SK-N-SH (cell line): Measurements from ENCODE around the gene TBC1D8. TPM values are rescaled to one million over a fixed set of nuclear protein-coding genes. Genes with fewer than 3 reads are reported as not detected.

Source experiments
- CTCF ChIA-PET: fragments of 300-600, 350-600 bp; formaldehyde crosslinking; extraction: SDS; loops from one replicate; lab custom pipeline; 2021; lab: Yijun Ruan, JAX
- POLR2A ChIA-PET: fragments of 350-600 bp; sonication (Branson Sonifier 250); formaldehyde crosslinking; extraction: SDS; loops from one replicate; lab custom pipeline; 2020; ENCODE audit warnings: antibody characterized with exemption, inconsistent platforms; lab: Yijun Ruan, JAX
- DNase-seq: peaks from one replicate; pipeline ENCODE4 v3.0.0; 2012
- H2AFZ ChIP-seq: fragments of 200-600 bp; sonication (generic); 2 replicates; pipeline ENCODE4 v1.8.1; 2016; ENCODE audit warnings: antibody characterized with exemption, mild to moderate bottlenecking, low read depth
- H3F3A ChIP-seq: fragments of 200-600 bp; sonication (generic); replicated peaks from 2 replicates; pipeline ENCODE3; 2016; ENCODE audit warnings: antibody characterized with exemption, mild to moderate bottlenecking; ENCODE audit not compliant: insufficient read depth
- H3K27ac ChIP-seq, 2 experiments: fragments of 200-500 bp in 1 of 2; fragments of 200-600 bp in 1 of 2; sonication (Bioruptor generic) in 1 of 2; sonication (generic), shearing (Covaris generic) in 1 of 2; 2 replicates each; pipeline versions ENCODE4 v1.5.1 to v1.6.1; 2014 to 2016; ENCODE audit warnings: low read depth in 2 of 2, inconsistent platforms in 1 of 2, low read length in 1 of 2, mild to moderate bottlenecking in 1 of 2, mixed read lengths in 1 of 2
- H3K27me3 ChIP-seq: fragments of 200-600 bp; sonication (generic), shearing (Covaris generic); 2 replicates; pipeline ENCODE4 v1.6.1; 2016; ENCODE audit warnings: mixed run types; ENCODE audit not compliant: insufficient read depth
- H3K36me3 ChIP-seq, 2 experiments: fragments of 200-500 bp in 1 of 2; fragments of 200-600 bp in 1 of 2; sonication (Bioruptor generic) in 1 of 2; sonication (generic) in 1 of 2; replicated peaks in 1 of 2; 2 replicates each; pipeline versions ENCODE3 to v1.5.1; 2014 to 2016; ENCODE audit warnings: low read length in 1 of 2, mild to moderate bottlenecking in 1 of 2; ENCODE audit not compliant: insufficient read depth in 2 of 2, control insufficient read depth in 1 of 2
- H3K4me1 ChIP-seq, 2 experiments: fragments of 200-500 bp in 1 of 2; fragments of 200-600 bp in 1 of 2; sonication (Bioruptor generic) in 1 of 2; sonication (generic), shearing (Covaris generic) in 1 of 2; 2 replicates each; pipeline versions ENCODE4 v1.5.1 to v1.6.1; 2014 to 2016; ENCODE audit warnings: low read depth in 1 of 2, low read length in 1 of 2, mixed run types in 1 of 2; ENCODE audit not compliant: insufficient read depth in 2 of 2, control insufficient read depth in 1 of 2
- H3K4me2 ChIP-seq: fragments of 200-600 bp; sonication (generic), shearing (Covaris generic); 2 replicates; pipeline ENCODE4 v1.6.1; 2017; ENCODE audit warnings: mixed run types
- H3K4me3 ChIP-seq, 2 experiments: fragments of 200-500 bp in 1 of 2; fragments of 200-600 bp in 1 of 2; sonication (Bioruptor generic) in 1 of 2; sonication (generic), shearing (Covaris generic) in 1 of 2; 2 replicates each; pipeline versions ENCODE4 v1.5.1 to v1.8.1; 2014 to 2016; ENCODE audit warnings: low read depth in 2 of 2, inconsistent platforms in 1 of 2, low read length in 1 of 2, mild to moderate bottlenecking in 1 of 2, mixed read lengths in 1 of 2, moderate library complexity in 1 of 2
- H3K79me2 ChIP-seq: fragments of 200-600 bp; sonication (generic); 2 replicates; pipeline ENCODE4 v1.8.1; 2017; ENCODE audit warnings: mild to moderate bottlenecking; ENCODE audit not compliant: insufficient read depth
- H3K9ac ChIP-seq: fragments of 200-600 bp; sonication (generic); 2 replicates; pipeline ENCODE4 v1.6.1; 2017; ENCODE audit warnings: mixed run types
- H3K9me2 ChIP-seq: fragments of 200-600 bp; sonication (generic); 2 replicates; pipeline ENCODE4 v1.6.1; 2017; ENCODE audit warnings: mixed run types
- H3K9me3 ChIP-seq: fragments of 200-600 bp; sonication (generic); 2 replicates; pipeline ENCODE4 v1.6.1; 2017; ENCODE audit warnings: mixed run types, mild to moderate bottlenecking, moderate library complexity
- H4K20me1 ChIP-seq: fragments of 200-600 bp; sonication (generic); 2 replicates; pipeline ENCODE4 v1.6.1; 2017; ENCODE audit warnings: mild to moderate bottlenecking, mixed run types; ENCODE audit not compliant: insufficient read depth
- CHD2 ChIP-seq: fragments of 150-350 bp; IDR thresholded peaks from 2 replicates; pipeline ENCODE4 v1.6.1; 2018; ENCODE audit warnings: low read length; ENCODE audit not compliant: partially characterized antibody
- ELF1 ChIP-seq: IDR thresholded peaks from 2 replicates; pipeline ENCODE4 v1.4.0; 2012
- GABPA ChIP-seq: IDR thresholded peaks from 2 replicates; pipeline ENCODE4 v1.4.0; 2012; ENCODE audit warnings: low read depth, mild to moderate bottlenecking
- GATA2 ChIP-seq: sonication (generic); formaldehyde crosslinking; IDR thresholded peaks from 2 replicates; pipeline ENCODE4 v1.5.0; 2020; ENCODE audit warnings: mild to moderate bottlenecking, missing genetic modification reagents
- NFIC ChIP-seq: IDR thresholded peaks from 2 replicates; pipeline ENCODE4 v1.4.0; 2012; ENCODE audit warnings: borderline replicate concordance
- POLR2AphosphoS5 ChIP-seq: IDR thresholded peaks from 2 replicates; pipeline ENCODE4 v1.6.1; 2012; ENCODE audit warnings: low read depth, low read length
- RAD21 ChIP-seq: IDR thresholded peaks from 2 replicates; pipeline ENCODE4 v1.6.1; 2012; ENCODE audit warnings: mild to moderate bottlenecking, low read length
- RFX5 ChIP-seq: IDR thresholded peaks from 2 replicates; pipeline ENCODE4 v1.6.1; 2012; ENCODE audit warnings: mild to moderate bottlenecking, improper control_type of control experiment, low read length
- SMC3 ChIP-seq: IDR thresholded peaks from 2 replicates; pipeline ENCODE4 v1.6.1; 2012; ENCODE audit warnings: low read depth, low read length, improper control_type of control experiment
- TAF1 ChIP-seq: IDR thresholded peaks from 2 replicates; pipeline ENCODE4 v1.6.1; 2012; ENCODE audit warnings: low read depth, mild to moderate bottlenecking, low read length, moderate library complexity, borderline replicate concordance
- YY1 ChIP-seq: IDR thresholded peaks from 2 replicates; pipeline ENCODE4 v1.4.0; 2012; ENCODE audit warnings: low read depth, mild to moderate bottlenecking
- WGBS: methylation state at CpG from one replicate; pipeline ENCODE4 v1.1.6; 2017; ENCODE audit warnings: low lambda C conversion rate; 5-methylcytosine and 5-hydroxymethylcytosine counted together
- polyA plus RNA-seq, 3 experiments: library from polyadenylated mRNA; depleted of rRNA; stranded (reverse); fragments of >200 nt; gene quantifications; 2 replicates each; pipeline ENCODE4 v1.2.3, GENCODE V29; 2012
- TF ChIP-seq, protein P1 (sequence below): IDR thresholded peaks from 2 replicates; pipeline ENCODE4 v1.6.1; 2012; ENCODE audit warnings: mild to moderate bottlenecking, low read depth, low read length, moderate library complexity
- TF ChIP-seq, protein P2 (sequence below): fragments of 150-350 bp; IDR thresholded peaks from 2 replicates; pipeline ENCODE4 v1.6.1; 2017; ENCODE audit warnings: antibody characterized with exemption, low read length, low read depth, borderline replicate concordance

The TBC1D8 gene
- polyA plus RNA-seq, 1 of the 3 experiments (the other 2 are of a cell fraction): 5.3 TPM

DNA sequence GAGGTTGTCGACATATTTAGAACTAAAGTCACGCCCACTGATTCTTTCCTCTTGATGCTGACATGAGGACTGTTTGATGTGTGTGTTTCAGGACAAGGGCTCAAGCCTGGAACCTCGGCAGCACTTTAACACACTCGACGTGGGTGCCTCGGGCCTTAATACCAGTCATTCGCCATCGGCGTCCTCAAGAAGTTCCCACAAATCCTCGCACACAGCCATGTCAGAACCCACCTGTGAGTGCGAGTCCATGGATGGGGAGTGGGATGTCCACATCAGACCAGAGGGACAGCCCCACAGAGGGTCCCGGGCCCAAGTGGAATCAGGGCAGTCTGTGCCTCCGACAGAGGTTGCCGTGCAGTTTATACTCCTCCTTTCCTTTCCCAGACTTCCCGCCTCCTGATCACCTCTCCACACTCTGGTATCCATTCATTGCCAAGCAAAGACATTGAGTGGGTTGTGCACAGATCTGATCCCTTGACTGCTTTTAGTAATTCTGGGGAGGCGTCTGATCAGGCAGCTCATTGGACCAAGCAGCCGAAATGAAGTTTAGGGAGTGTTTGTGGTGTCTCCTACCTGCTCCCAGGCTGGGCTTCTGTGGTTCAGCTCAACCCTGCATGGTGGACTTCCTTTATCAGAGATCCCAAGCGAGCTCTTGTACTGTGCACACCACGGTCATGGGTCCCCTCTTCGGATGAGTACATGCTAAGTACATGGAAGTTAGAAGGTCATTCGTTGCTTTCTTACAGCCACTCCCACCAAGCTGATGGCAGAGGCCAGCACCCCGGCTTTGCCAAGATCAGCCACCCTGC, 176.3 kb downstream of the TBC1D8 start:
- H4K20me1 ChIP-seq: no peaks in the 10 kb centered on the region
- ChIA-PET CTCF (interaction anchor here (1.0 to 1.1 kb wide), 2 partner anchors 245 to 365 kb away, joined by 3 read pairs; no protein-coding TSS in a partner anchor), POLR2A (no interaction called here)
- H3K4me2 ChIP-seq: no peak overlapping the region
- no peak for DNase-seq
- H3K4me3 ChIP-seq: no peak overlapping the region
- TF ChIP-seq POLR2AphosphoS5: no peak
- TF ChIP-seq RFX5: no peak
- TF ChIP-seq TAF1: no peak
- TF ChIP-seq RAD21: no peak
- TF ChIP-seq ELF1: no peak
- TF ChIP-seq, protein P1, sequence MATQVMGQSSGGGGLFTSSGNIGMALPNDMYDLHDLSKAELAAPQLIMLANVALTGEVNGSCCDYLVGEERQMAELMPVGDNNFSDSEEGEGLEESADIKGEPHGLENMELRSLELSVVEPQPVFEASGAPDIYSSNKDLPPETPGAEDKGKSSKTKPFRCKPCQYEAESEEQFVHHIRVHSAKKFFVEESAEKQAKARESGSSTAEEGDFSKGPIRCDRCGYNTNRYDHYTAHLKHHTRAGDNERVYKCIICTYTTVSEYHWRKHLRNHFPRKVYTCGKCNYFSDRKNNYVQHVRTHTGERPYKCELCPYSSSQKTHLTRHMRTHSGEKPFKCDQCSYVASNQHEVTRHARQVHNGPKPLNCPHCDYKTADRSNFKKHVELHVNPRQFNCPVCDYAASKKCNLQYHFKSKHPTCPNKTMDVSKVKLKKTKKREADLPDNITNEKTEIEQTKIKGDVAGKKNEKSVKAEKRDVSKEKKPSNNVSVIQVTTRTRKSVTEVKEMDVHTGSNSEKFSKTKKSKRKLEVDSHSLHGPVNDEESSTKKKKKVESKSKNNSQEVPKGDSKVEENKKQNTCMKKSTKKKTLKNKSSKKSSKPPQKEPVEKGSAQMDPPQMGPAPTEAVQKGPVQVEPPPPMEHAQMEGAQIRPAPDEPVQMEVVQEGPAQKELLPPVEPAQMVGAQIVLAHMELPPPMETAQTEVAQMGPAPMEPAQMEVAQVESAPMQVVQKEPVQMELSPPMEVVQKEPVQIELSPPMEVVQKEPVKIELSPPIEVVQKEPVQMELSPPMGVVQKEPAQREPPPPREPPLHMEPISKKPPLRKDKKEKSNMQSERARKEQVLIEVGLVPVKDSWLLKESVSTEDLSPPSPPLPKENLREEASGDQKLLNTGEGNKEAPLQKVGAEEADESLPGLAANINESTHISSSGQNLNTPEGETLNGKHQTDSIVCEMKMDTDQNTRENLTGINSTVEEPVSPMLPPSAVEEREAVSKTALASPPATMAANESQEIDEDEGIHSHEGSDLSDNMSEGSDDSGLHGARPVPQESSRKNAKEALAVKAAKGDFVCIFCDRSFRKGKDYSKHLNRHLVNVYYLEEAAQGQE: no peak
- TF ChIP-seq, protein P2, sequence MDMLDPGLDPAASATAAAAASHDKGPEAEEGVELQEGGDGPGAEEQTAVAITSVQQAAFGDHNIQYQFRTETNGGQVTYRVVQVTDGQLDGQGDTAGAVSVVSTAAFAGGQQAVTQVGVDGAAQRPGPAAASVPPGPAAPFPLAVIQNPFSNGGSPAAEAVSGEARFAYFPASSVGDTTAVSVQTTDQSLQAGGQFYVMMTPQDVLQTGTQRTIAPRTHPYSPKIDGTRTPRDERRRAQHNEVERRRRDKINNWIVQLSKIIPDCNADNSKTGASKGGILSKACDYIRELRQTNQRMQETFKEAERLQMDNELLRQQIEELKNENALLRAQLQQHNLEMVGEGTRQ: no peak
- no peak for TF ChIP-seq YY1
- no peak for TF ChIP-seq GABPA
- TF ChIP-seq CHD2: no peak
- no peak for TF ChIP-seq GATA2
- TF ChIP-seq SMC3: no peak
- no peak for TF ChIP-seq NFIC
- peaks cover 19 to 60% of the 10 kb centered on the region in 2 experiments for H3K36me3 ChIP-seq
- H3K9ac ChIP-seq: no peak overlapping the region
- H3F3A ChIP-seq: peaks cover 11% of the 10 kb centered on the region
- no peaks in the 10 kb centered on the region for H3K9me3 ChIP-seq
- no peak overlapping the region for H3K27ac ChIP-seq
- H3K27me3 ChIP-seq: no peaks in the 10 kb centered on the region
- H3K9me2 ChIP-seq: no peaks in the 10 kb centered on the region
- 87% methylated on average over 18 of the region's 22 CpGs for WGBS
- no peak overlapping the region for H2AFZ ChIP-seq
- H3K79me2 ChIP-seq: no peaks in the 10 kb centered on the region
- H3K4me1 ChIP-seq: peaks cover 0 to 12% of the 10 kb centered on the region in 2 experiments; a peak in 1 of 4 replicates
